ENCODE data around the gene AFMID. TPM values are rescaled to one million over a fixed set of nuclear protein-coding genes. Genes with fewer than 3 reads are reported as not detected.

The AFMID gene
- total RNA-seq, 1 experiment from 2014 or later = 65.0 TPM

GRCh38 chr17:78141437-78142118 is 45.6 kb upstream of the AFMID start:
- CTCF ChIA-PET = no interaction called here
- no peak overlapping the region for H3K27ac ChIP-seq (ENCODE audit: low read depth, low read length, poor library complexity, severe bottlenecking)
- no TSS peak for BruUV-seq (replicated peaks)
- TF ChIP-seq CTCF (conservative IDR thresholded peaks at IDR 0.05; ENCODE audit: low read depth, low read length) = no peak
- TF ChIP-seq EZH2 (IDR thresholded peaks at IDR 0.05; ENCODE audit: borderline replicate concordance, low read depth, low read length, poor library complexity, severe bottlenecking) = no peak
- DNase-seq (ENCODE audit: low spot score) = no peak
- H3K36me3 ChIP-seq (ENCODE audit: insufficient read depth, low read length, poor library complexity, severe bottlenecking) = no peaks in the 10 kb centered on the region
- no peaks in the 10 kb centered on the region for H3K27me3 ChIP-seq (replicated peaks; ENCODE audit: insufficient read depth, low read depth, low read length, poor library complexity)
- intact Hi-C loops (cut with micrococcal nuclease; ENCODE audit: unreplicated experiment) = no loop called here
- H3K9me3 ChIP-seq (ENCODE audit: low read depth, low read length, poor library complexity, severe bottlenecking) = no peaks in the 10 kb centered on the region
- peaks cover 9% of the 10 kb centered on the region for H3K4me1 ChIP-seq (ENCODE audit: insufficient read depth, low read length, poor library complexity, severe bottlenecking)
- POLR2A ChIA-PET (ENCODE audit: low non-redundant PET) = no interaction called here
- H3K4me3 ChIP-seq (ENCODE audit: low read depth, low read length, poor library complexity, severe bottlenecking) = no peak overlapping the region

GRCh38 chr17:78142119-78142861 is 44.9 kb upstream of the AFMID start:
- TF ChIP-seq CTCF (conservative IDR thresholded peaks at IDR 0.05; ENCODE audit: low read depth, low read length) (no peak), EZH2 (IDR thresholded peaks at IDR 0.05; ENCODE audit: borderline replicate concordance, low read depth, low read length, poor library complexity, severe bottlenecking) (no peak)
- Histone ChIP-seq H3K27ac (ENCODE audit: low read depth, low read length, poor library complexity, severe bottlenecking) (no peak overlapping the region), H3K27me3 (replicated peaks; ENCODE audit: insufficient read depth, low read depth, low read length, poor library complexity) (no peaks in the 10 kb centered on the region), H3K4me1 (ENCODE audit: insufficient read depth, low read length, poor library complexity, severe bottlenecking) (peaks cover 9% of the 10 kb centered on the region), H3K4me3 (ENCODE audit: low read depth, low read length, poor library complexity, severe bottlenecking) (no peak overlapping the region), H3K36me3 (ENCODE audit: insufficient read depth, low read length, poor library complexity, severe bottlenecking) (no peaks in the 10 kb centered on the region), H3K9me3 (ENCODE audit: low read depth, low read length, poor library complexity, severe bottlenecking) (no peaks in the 10 kb centered on the region)
- no peak for DNase-seq (ENCODE audit: low spot score)
- no TSS peak for BruUV-seq (replicated peaks)
- POLR2A ChIA-PET (ENCODE audit: low non-redundant PET) = no interaction called here
- CTCF ChIA-PET = no interaction called here
- intact Hi-C loops (cut with micrococcal nuclease; ENCODE audit: unreplicated experiment) = no loop called here

GRCh38 chr17:78143214-78144146 is 43.7 kb upstream of the AFMID start:
- DNase-seq (ENCODE audit: low spot score) = no peak
- Histone ChIP-seq H3K36me3 (ENCODE audit: insufficient read depth, low read length, poor library complexity, severe bottlenecking) (no peaks in the 10 kb centered on the region), H3K27ac (ENCODE audit: low read depth, low read length, poor library complexity, severe bottlenecking) (no peak overlapping the region), H3K4me3 (ENCODE audit: low read depth, low read length, poor library complexity, severe bottlenecking) (no peak overlapping the region), H3K4me1 (ENCODE audit: insufficient read depth, low read length, poor library complexity, severe bottlenecking) (peaks cover 9% of the 10 kb centered on the region), H3K9me3 (ENCODE audit: low read depth, low read length, poor library complexity, severe bottlenecking) (no peaks in the 10 kb centered on the region), H3K27me3 (replicated peaks; ENCODE audit: insufficient read depth, low read depth, low read length, poor library complexity) (no peaks in the 10 kb centered on the region)
- CTCF ChIA-PET = no interaction called here
- TF ChIP-seq EZH2 (IDR thresholded peaks at IDR 0.05; ENCODE audit: borderline replicate concordance, low read depth, low read length, poor library complexity, severe bottlenecking) = no peak
- no peak for TF ChIP-seq CTCF (conservative IDR thresholded peaks at IDR 0.05; ENCODE audit: low read depth, low read length)
- intact Hi-C loops (cut with micrococcal nuclease; ENCODE audit: unreplicated experiment) = no loop called here
- no TSS peak for BruUV-seq (replicated peaks)
- POLR2A ChIA-PET (ENCODE audit: low non-redundant PET) = no interaction called here
